CD4-positive, alpha-beta T cell treated with Interleukin-4 for 4 hours (primary cell): Measurements from ENCODE around the gene MFNG.

Source experiments
- DNase-seq: peaks from one replicate; pipeline ENCODE4 v3.0.0-alpha.2; 2020

MFNG gene

GRCh38 chr22:37511395-37512104 lies 25.4 kb upstream of the MFNG start:
- DNase-seq = no peak

DNA sequence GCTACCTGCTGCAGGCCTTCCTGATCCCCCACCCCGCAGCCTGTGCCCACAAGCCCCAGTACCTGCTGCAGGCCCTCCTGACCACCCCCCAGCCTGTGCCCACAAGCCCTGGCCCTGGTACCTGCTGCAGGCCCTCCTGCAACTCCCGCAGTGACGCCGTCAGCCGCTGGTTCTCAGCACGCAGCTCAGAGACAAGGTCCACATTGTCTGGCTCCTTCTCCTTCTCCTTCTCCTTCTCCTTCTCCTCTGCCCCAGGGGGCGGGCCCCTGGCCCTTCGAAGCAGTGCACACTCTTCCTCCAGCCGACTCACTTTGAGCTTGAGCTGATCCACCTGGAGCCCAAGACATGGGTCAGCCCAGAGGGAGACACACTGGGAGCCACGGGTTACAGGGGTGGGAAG lies 23.9 kb upstream of the MFNG start:
- no peak for DNase-seq

DNA sequence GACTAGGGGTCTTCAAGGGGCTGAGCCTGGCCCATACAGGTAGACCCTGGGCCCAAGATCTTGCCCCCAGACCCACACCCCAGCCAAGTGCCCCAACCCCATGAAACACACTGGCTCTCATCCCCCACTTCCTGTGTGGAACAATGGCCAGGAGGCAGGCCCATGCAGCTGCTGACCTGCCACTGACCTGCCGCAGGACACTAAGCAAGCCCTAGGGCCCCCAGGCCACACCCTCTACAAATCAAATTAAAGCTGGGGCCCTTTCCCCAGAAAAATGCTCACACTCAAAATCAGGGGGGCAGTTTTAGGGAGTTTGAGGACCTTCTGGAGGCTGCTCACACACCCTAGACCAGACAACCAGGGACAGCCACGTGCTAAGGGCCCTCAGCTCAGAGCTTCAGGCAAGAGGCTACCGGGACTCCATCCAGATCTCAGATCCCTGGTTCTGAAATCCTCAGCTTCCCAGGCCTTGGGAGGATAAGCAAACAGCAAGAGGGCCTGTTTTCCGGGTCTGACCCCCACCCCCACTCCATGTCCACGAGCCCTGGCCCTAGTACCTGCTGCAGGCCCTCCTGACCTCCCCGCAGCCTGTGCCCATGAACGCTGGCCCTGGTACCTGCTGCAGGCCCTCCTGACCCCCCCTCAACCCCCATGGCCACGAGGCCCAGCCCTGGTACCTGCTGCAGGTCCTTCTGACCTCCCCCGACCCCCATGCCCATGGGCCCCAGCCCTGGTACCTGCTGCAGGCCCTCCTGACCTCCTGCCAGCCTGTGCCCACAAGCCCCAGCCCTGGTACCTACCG lies 23.1 kb upstream of the MFNG start:
- DNase-seq = no peak

- no peak for DNase-seq
Measured at GRCh38 chr22:37508431-37508992, 22.3 kb upstream of the MFNG start.

DNA sequence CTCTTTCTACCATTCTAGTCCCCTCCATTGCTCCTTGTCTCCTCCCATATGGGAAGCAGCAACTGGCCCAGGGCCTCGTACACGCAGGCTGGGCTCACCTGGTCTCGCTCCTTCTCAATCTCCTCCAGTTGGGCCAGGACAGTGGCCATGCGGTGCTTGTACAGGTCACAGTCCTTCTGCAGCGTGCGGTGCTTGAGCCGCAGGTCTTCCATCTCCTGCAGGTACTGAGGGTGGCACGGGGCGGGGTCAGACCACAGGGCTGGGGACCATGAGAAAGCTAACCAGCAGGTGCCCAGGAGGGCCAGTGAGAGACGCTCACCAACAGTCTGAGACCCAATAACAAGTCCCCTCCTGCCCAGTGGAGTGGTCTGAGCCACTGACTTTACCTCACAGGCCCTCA lies 21.5 kb upstream of the MFNG start:
- DNase-seq = no peak

DNA sequence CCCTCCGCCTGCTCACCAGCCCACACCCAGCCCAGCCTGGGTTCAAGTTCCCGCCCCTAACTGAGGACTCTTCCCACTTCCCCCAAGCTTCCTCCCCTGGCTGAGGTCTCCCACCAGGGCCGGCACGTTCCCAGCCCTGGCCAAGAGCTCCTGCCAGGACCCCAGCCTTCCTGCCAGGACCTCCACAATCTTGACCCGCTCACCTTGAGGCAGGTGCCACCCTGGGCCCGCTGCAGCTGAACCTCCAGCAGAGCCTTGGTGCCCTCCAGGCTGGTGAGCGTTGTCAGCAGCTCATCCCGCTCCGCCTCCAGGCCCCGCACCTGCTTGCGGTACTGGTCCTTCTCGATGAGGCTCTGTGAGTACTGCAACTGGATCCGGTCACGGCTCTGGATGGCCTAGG lies 19.8 kb upstream of the MFNG start:
- DNase-seq = no peak

DNA sequence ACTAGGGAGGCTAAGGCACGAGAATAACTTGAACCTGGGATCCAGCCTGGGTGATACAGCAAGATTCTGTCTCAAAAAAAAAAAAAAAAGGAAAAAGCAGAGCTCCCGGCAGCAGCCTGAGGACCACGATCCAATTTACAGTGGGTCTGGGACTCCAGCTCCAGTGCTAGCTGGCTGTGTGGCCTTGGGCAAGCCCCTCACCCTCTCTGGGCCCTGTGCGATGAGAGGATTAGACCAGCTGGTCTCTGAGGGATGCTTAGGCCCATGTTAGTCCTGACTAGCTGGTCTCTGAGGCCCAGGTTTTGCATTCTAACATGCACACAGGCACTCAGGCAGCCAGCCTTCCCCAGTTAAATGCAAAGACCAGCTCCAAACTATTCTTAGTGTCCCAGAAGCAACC lies 19.4 kb upstream of the MFNG start:
- DNase-seq = no peak

- DNase-seq = no peak
Measured at GRCh38 chr22:37504964-37505363, 18.8 kb upstream of the MFNG start.

- DNase-seq = no peak
Measured at GRCh38 chr22:37503850-37504249, 17.7 kb upstream of the MFNG start.

DNA sequence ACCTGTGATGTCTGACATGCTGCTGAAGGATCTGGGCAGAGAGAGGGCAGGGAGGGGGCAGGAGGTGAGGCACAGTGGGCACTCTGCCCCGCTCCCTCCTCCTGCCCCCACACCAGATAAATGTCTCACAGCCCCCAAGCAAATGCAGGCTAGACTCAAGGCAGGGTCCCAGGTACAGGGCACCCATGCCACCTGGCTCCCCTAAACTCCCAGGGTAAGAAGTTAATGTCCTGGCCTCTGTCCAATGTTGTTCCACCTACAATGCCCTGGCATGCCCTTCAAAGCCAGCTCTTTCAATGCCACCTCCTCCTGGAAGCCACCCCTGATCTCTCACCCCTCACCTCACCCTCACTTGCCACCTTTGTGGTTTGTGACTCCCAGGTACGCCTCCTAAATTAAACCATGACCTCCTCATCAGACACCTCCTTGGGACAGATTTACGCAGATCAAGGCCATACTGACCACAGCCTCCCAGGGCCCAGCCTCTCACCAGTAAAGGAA lies 17.0 kb upstream of the MFNG start:
- DNase-seq = no peak

GRCh38 chr22:37502342-37503182 lies 16.4 kb upstream of the MFNG start:
- DNase-seq = no peak

- no peak for DNase-seq
Measured at GRCh38 chr22:37501610-37502341, 15.6 kb upstream of the MFNG start.

- no peak for DNase-seq
Measured at GRCh38 chr22:37500745-37501609, 14.8 kb upstream of the MFNG start.

DNA sequence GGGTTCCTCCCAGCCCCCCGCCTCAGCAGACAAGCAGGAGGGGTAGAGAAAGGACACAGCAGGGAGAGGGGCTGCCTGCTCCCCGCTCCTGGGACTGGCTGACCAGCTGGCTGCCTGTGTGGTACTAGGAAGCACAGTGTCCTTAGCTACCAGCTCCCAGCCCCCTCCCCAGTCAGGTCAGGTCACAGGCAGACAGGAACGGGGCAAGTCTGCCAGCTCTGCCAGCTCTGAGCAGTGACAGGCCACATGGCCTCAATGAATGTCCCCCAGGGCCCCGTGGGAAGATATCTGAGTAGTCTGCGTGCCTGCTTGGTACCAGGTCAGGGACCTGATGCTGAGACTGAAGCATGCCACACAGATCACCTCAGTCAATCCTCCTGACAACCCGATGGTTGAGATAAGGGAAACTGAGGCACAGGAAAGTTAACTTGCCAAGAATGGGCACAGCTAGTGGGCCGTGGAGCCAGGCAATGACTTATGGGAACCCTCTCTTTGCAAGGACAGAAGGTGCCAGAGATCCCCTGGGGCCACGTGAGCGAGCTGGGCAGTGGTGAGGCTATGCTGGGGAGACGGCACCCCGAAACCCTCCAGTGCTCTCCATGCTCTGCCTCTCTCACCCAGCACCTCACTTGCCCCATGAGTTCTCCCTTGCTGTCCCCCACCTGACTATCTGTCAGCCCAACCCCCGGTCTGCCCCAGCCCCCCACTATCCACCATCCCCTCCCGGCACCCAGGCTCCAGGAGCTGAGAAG lies 13.8 kb upstream of the MFNG start:
- DNase-seq = no peak

GRCh38 chr22:37499027-37499707 lies 13.0 kb upstream of the MFNG start:
- no peak for DNase-seq

- peak; percentile 57 for DNase-seq
Measured at GRCh38 chr22:37498289-37498909, 12.2 kb upstream of the MFNG start.

DNA sequence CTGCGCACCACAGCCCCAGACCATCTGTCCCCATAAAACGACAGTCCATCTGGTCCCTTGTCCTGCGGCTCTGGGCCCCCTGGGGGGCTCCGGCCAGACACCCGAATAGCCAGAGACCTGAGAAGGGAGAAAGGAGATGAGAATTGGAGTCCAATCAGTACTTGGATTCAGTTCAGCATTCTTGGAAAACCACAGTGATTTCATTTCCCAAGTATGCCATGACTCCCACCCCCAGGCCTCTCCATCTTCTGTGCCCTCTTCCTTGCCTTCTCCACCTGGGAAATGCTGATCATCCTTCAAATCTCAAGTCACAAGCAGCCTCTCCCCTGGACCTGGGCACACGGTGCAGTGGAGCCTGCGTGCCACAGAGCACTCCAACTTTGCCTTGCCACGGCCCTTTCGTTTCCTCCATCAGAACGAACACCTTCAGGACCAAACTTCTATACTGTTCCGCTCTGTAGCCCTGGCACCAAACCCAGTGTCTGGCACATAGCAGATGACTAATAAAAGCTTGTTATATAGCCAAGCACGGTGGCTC lies 10.9 kb upstream of the MFNG start:
- DNase-seq = no peak

- DNase-seq = no peak
Measured at GRCh38 chr22:37496651-37497050, 10.5 kb upstream of the MFNG start.

- DNase-seq = no peak
Measured at GRCh38 chr22:37493979-37494378, 7.8 kb upstream of the MFNG start.
